RWPE2 (cell line): ENCODE results near the gene UBASH3A.
A peak's percentile ranks its signal among the peaks of the same experiment; 100 is the strongest.

Experiments
- ATAC-seq: fragments of 200-7000 bp; cut with Tn5 transposase; 3 replicates; pipeline ENCODE4 v1.9.1; 2021; ENCODE audit warnings: low read depth
- DNase-seq: peaks from one replicate; pipeline ENCODE4 v3.0.0-alpha.2; 2020; ENCODE audit warnings: low spot score
- H3K27ac ChIP-seq: fragments of 450-650 bp; 2 replicates; pipeline ENCODE4 v1.5.1; 2017; ENCODE audit warnings: mild to moderate bottlenecking; ENCODE audit not compliant: poor library complexity, severe bottlenecking
- H3K27me3 ChIP-seq: fragments of 250-450 bp; sonication (Bioruptor Pico); 2 replicates; pipeline ENCODE4 v1.5.1; 2021; ENCODE audit warnings: mild to moderate bottlenecking, moderate library complexity; ENCODE audit not compliant: insufficient read depth, poor library complexity, severe bottlenecking
- H3K36me3 ChIP-seq: fragments of 250-450 bp; sonication (Bioruptor Pico); 2 replicates; pipeline ENCODE4 v1.5.1; 2020; ENCODE audit warnings: low read depth, mild to moderate bottlenecking, moderate library complexity
- H3K4me1 ChIP-seq: fragments of 250-450 bp; sonication (Bioruptor Pico); 2 replicates; pipeline ENCODE4 v1.5.1; 2021; ENCODE audit warnings: mild to moderate bottlenecking, moderate library complexity; ENCODE audit not compliant: insufficient read depth, poor library complexity, severe bottlenecking
- H3K4me3 ChIP-seq: fragments of 250-450 bp; sonication (Bioruptor Pico); 2 replicates; pipeline ENCODE4 v1.5.1; 2021; ENCODE audit warnings: mild to moderate bottlenecking, moderate library complexity; ENCODE audit not compliant: severe bottlenecking
- H3K9me3 ChIP-seq: fragments of 250-450 bp; sonication (Bioruptor Pico); 2 replicates; pipeline ENCODE4 v1.5.1; 2021; ENCODE audit warnings: mild to moderate bottlenecking, moderate library complexity; ENCODE audit not compliant: severe bottlenecking
- CTCF ChIP-seq: fragments of 450-650 bp; IDR thresholded peaks from one replicate; pipeline ENCODE4 v1.5.1; 2017; ENCODE audit warnings: mild to moderate bottlenecking, moderate library complexity; ENCODE audit not compliant: poor library complexity, severe bottlenecking

The UBASH3A gene

GRCh38 chr21:42495027-42495426 lies 91.3 kb downstream of the UBASH3A start:
- no peak for ATAC-seq
- no peaks in the 10 kb centered on the region for H3K9me3 ChIP-seq
- H3K4me3 ChIP-seq: no peak overlapping the region
- no peak overlapping the region for H3K27ac ChIP-seq
- no peaks in the 10 kb centered on the region for H3K36me3 ChIP-seq
- no peaks in the 10 kb centered on the region for H3K27me3 ChIP-seq
- DNase-seq: no peak
- H3K4me1 ChIP-seq: peaks cover 2% of the 10 kb centered on the region
- no peak for TF ChIP-seq CTCF

GRCh38 chr21:42495765-42496119 lies 92.0 kb downstream of the UBASH3A start:
- no peak for TF ChIP-seq CTCF
- ATAC-seq (no peak; the same call in 1 of the 3 replicates), DNase-seq (no peak)
- Histone ChIP-seq H3K4me1 (peaks cover 6% of the 10 kb centered on the region), H3K27ac (no peak overlapping the region), H3K36me3 (no peaks in the 10 kb centered on the region), H3K27me3 (no peaks in the 10 kb centered on the region), H3K4me3 (peak overlapping the region; percentile 48), H3K9me3 (no peaks in the 10 kb centered on the region)

GRCh38 chr21:42496120-42496838 lies 92.6 kb downstream of the UBASH3A start, which contains the start of gene RSPH1:
RSPH1 (minus strand) TSS chr21:42496224; CDS start chr21:42496186, 38 bp downstream.
- H3K4me1 ChIP-seq: peaks cover 6% of the 10 kb centered on the region
- H3K36me3 ChIP-seq: no peaks in the 10 kb centered on the region
- H3K27me3 ChIP-seq: no peaks in the 10 kb centered on the region
- peak within 1 kb of the TSS; percentile 48 for H3K4me3 ChIP-seq
- ATAC-seq: peak; percentile 96
- TF ChIP-seq CTCF: no peak
- peak; percentile 98 for DNase-seq
- H3K9me3 ChIP-seq: no peaks in the 10 kb centered on the region
- no peak within 1 kb of the TSS for H3K27ac ChIP-seq

GRCh38 chr21:42496839-42497202 lies 93.1 kb downstream of the UBASH3A start:
- Histone ChIP-seq H3K36me3 (no peaks in the 10 kb centered on the region), H3K4me3 (peak overlapping the region; percentile 48), H3K9me3 (no peaks in the 10 kb centered on the region), H3K27me3 (no peaks in the 10 kb centered on the region), H3K4me1 (peaks cover 6% of the 10 kb centered on the region), H3K27ac (no peak overlapping the region)
- no peak for DNase-seq
- ATAC-seq: peak; percentile 1; the same call in 2 of the 3 replicates
- TF ChIP-seq CTCF: no peak
